ENCODE data around the gene SBNO2. TPM values are rescaled to one million over a fixed set of nuclear protein-coding genes. Genes with fewer than 3 reads are reported as not detected.

Gene SBNO2
- total RNA-seq, 1 donor from 2014 or later, result 65.5 TPM

DNA sequence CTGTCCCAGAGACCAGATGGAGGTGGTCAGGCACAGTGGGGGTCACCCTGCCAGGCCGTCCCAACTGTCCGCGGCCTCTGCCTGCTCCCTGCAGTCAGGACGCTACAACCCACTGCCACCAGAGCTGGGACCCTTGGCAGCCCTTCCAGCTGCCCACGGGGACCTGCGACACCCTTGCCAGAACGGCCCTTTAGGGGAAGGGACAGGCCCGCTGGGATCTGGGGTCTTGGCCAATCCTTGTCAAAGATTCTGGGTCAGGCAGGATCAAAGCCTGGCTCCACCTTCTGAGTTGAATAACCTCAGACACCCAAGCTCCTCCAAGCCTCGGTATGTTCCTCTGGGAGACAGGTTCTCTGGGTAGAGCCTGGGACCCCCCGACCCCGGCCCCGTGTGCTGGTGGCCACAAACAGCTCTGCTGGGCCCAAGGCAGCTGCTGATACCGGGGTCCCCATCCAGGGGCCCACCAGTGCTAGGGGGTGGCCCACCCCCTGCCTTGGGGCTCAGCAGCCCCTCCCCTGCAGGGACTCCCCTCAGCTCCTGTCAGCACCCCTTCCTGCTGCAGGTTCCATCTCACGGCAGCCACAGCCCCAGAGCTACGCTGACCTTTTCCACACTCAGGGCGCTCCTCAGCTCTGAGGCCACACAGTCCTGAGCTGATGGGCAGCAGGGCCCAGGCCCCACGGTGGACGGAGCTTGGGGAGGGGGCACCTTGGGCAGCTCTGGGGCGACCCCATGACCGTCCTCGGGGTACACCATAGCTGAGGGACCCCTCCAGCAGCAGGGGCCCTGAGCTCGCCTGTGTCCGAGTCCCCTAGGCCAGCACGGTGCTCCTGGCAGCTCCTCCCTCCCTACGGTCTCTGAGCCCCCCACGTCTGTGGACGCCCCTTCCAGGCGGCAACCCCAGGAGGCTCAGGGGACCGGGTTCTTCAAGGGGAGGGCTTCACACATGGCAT is 18.4 kb downstream of the SBNO2 start:
- Mint-ChIP-seq H3K4me3 (ENCODE audit: unreplicated experiment) (no peak overlapping the region), H3K27me3 (ENCODE audit: unreplicated experiment) (peaks cover 4% of the 10 kb centered on the region)

DNA sequence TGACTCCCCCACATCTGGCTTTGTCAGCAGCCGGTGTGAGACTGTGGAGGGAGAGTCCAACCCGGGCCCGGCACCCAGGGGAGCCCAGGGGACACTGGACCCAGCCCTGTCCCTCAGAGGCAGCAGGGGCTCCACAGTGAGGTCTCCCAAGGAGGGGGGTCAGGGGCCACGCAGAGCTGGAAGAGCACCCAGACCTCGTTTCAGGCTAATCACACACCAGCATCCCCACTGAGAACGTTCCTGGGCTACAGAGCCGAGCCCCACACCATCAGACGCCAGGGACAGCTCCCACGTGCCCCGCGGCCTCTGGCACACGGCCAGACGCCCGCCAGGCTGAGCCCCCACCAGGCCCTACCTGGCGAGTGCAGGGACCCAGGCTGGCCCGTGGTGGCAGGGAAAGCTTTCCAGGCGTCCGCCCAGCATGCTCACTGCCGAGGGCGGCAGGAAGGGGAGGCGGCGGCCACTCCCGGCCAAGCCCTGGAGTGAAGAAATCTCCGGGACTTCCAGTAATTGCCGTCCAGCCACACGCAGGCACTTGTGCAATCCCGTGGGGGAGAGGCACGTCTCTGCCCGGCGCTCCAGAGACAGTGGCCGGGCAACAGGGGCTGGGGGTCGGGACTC is 19.2 kb downstream of the SBNO2 start:
- Mint-ChIP-seq H3K36me3 (ENCODE audit: unreplicated experiment) (no peaks in the 10 kb centered on the region), H3K4me1 (ENCODE audit: low read depth, unreplicated experiment) (no peaks in the 10 kb centered on the region), H3K27ac (ENCODE audit: unreplicated experiment) (no peak overlapping the region), H3K9me3 (ENCODE audit: unreplicated experiment) (no peaks in the 10 kb centered on the region), H3K27me3 (ENCODE audit: unreplicated experiment) (peaks cover 4% of the 10 kb centered on the region), H3K4me3 (ENCODE audit: unreplicated experiment) (no peak overlapping the region)
- TF ChIP-seq, protein P1, sequence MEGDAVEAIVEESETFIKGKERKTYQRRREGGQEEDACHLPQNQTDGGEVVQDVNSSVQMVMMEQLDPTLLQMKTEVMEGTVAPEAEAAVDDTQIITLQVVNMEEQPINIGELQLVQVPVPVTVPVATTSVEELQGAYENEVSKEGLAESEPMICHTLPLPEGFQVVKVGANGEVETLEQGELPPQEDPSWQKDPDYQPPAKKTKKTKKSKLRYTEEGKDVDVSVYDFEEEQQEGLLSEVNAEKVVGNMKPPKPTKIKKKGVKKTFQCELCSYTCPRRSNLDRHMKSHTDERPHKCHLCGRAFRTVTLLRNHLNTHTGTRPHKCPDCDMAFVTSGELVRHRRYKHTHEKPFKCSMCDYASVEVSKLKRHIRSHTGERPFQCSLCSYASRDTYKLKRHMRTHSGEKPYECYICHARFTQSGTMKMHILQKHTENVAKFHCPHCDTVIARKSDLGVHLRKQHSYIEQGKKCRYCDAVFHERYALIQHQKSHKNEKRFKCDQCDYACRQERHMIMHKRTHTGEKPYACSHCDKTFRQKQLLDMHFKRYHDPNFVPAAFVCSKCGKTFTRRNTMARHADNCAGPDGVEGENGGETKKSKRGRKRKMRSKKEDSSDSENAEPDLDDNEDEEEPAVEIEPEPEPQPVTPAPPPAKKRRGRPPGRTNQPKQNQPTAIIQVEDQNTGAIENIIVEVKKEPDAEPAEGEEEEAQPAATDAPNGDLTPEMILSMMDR (IDR thresholded peaks at IDR 0.05; ENCODE audit: partially characterized antibody, unreplicated experiment), result no peak
- DNase-seq, result no peak

More for the DNA sequence above, 18.4 kb downstream of the SBNO2 start:
- H3K9me3 Mint-ChIP-seq (ENCODE audit: unreplicated experiment), result no peaks in the 10 kb centered on the region
- no peaks in the 10 kb centered on the region for H3K4me1 Mint-ChIP-seq (ENCODE audit: low read depth, unreplicated experiment)
- TF ChIP-seq, protein P1 (IDR thresholded peaks at IDR 0.05; ENCODE audit: partially characterized antibody, unreplicated experiment), result no peak
- DNase-seq, result no peak
- no peaks in the 10 kb centered on the region for H3K36me3 Mint-ChIP-seq (ENCODE audit: unreplicated experiment)
- H3K27ac Mint-ChIP-seq (ENCODE audit: unreplicated experiment), result no peak overlapping the region

DNA sequence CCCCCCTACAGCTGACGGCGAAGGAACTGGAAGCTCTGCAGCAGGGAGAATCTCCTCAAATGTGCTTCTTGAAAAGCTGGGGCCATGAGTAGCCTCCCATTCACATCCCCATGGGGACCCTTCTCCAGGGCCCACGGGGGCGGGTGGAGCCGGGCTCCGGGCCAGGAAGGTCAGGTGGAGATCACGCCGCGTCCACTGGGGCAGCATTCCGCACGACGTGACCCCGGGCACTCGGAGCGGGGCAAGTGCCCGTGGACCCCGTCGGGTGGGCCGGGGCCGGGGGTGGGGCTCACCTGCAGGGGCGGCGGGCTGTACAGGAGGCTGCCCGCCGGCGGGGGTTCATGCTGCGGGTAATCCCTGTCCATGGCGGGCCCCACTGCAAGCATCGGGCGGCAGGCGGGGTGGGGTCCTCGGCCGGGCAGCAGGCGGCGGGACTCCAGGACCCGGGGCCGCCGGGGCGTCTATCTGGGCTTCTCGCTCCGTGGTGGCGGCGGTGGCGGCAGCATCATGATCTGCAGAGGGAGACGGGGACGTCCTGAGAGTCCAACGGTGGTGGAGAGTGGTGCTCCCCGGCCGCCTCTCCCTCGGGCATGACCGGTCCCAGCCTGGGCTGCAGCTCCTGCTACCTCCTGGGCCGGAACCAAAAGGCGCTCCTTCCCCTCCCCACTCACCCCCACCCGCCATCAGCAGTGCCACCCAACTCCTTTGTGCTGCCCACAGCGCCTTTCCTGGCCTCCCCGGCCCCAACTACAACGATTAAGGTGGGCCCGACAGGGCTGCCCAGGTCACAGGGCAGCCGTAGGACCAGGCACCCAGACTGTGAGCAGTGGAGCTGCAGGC is 20.0 kb downstream of the SBNO2 start:
- Mint-ChIP-seq H3K4me1 (ENCODE audit: low read depth, unreplicated experiment) (no peaks in the 10 kb centered on the region), H3K36me3 (ENCODE audit: unreplicated experiment) (no peaks in the 10 kb centered on the region), H3K27me3 (ENCODE audit: unreplicated experiment) (peaks cover 4% of the 10 kb centered on the region), H3K9me3 (ENCODE audit: unreplicated experiment) (no peaks in the 10 kb centered on the region), H3K4me3 (ENCODE audit: unreplicated experiment) (no peak overlapping the region), H3K27ac (ENCODE audit: unreplicated experiment) (no peak overlapping the region)
- TF ChIP-seq, protein P1 (IDR thresholded peaks at IDR 0.05; ENCODE audit: partially characterized antibody, unreplicated experiment), result no peak
- DNase-seq, result no peak

DNA sequence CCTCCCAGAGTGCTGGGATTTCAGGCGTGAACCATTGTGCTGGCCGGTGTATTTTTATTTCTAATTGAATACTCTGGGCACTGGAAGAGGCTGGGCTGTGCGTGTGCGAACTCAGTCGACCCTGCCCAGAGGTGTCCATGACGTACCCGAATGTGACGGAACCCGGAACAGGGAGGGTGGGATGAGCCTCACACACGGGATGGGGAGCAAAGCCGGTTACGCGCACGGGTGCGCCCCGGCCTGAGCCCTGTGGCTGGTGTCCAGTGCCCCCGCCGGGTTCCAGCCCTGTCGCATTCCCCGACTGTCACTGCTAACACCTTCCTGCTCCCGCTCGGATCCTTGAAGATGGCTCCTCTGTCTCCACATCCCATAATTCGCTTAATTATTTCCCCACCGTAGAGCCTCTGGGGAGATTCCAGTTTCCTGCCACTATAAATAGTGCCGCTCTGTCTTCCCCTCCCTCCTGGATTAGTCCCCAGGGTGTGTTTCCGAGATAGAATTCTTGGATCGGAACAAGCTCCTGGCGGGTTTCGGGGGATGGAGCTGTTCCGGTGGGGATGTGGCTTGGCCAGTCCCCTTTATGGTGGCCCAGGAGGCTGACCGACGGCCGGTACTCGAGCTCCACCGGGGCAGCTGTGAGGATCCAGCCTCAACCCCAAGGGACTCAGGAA is 22.0 kb downstream of the SBNO2 start:
- Mint-ChIP-seq H3K9me3 (ENCODE audit: unreplicated experiment) (no peaks in the 10 kb centered on the region), H3K4me3 (ENCODE audit: unreplicated experiment) (no peak overlapping the region), H3K4me1 (ENCODE audit: low read depth, unreplicated experiment) (peaks cover 2% of the 10 kb centered on the region), H3K27me3 (ENCODE audit: unreplicated experiment) (peaks cover 4% of the 10 kb centered on the region), H3K27ac (ENCODE audit: unreplicated experiment) (no peak overlapping the region), H3K36me3 (ENCODE audit: unreplicated experiment) (no peaks in the 10 kb centered on the region)
- DNase-seq, result no peak
- TF ChIP-seq, protein P1 (IDR thresholded peaks at IDR 0.05; ENCODE audit: partially characterized antibody, unreplicated experiment), result no peak
